HepG2 (cell line): Measurements from ENCODE around the gene SLC22A23. TPM values are rescaled to one million over a fixed set of nuclear protein-coding genes. Genes with fewer than 3 reads are reported as not detected.

ENCODE experiments used
- ATAD3A ChIP-seq: sonication (generic); formaldehyde crosslinking; IDR thresholded peaks from 2 replicates; pipeline ENCODE4 v1.4.0; 2020; ENCODE audit warnings: missing genetic modification reagents
- ATRX ChIP-seq: sonication (generic); formaldehyde crosslinking; IDR thresholded peaks from 2 replicates; pipeline ENCODE4 v1.4.0; 2020; ENCODE audit warnings: missing genetic modification reagents, borderline replicate concordance
- CTCF ChIP-seq: sonication (generic); formaldehyde crosslinking; IDR thresholded peaks from 2 replicates; pipeline ENCODE4 v1.5.0; 2020; ENCODE audit warnings: mild to moderate bottlenecking, missing genetic modification reagents, moderate library complexity
- GABPA ChIP-seq, 2 experiments: IDR thresholded peaks; 2 replicates each; pipeline ENCODE4 v1.6.1; 2011 to 2016; ENCODE audit warnings: low read depth in 2 of 2, low read length in 1 of 2, missing biosample characterization in 1 of 2, missing genetic modification characterization in 1 of 2
- HBP1 ChIP-seq: IDR thresholded peaks from 2 replicates; pipeline ENCODE4 v1.6.1; 2016; ENCODE audit warnings: low read depth, control low read depth
- MIXL1 ChIP-seq: IDR thresholded peaks from 2 replicates; pipeline ENCODE4 v1.6.1; 2016
- NCOA2 ChIP-seq: sonication (generic); formaldehyde crosslinking; IDR thresholded peaks from 2 replicates; pipeline ENCODE4 v1.8.0; 2022; ENCODE audit warnings: inconsistent platforms
- PCBP2 ChIP-seq: fragments of 200-400 bp; formaldehyde crosslinking; optimal IDR thresholded peaks from 2 replicates; pipeline ENCODE3; 2018; ENCODE audit warnings: low read length, low read depth; ENCODE audit not compliant: poor library complexity, severe bottlenecking
- PHF21A ChIP-seq: sonication (generic); formaldehyde crosslinking; IDR thresholded peaks from 2 replicates; pipeline ENCODE4 v1.5.0; 2020; ENCODE audit warnings: mild to moderate bottlenecking, missing genetic modification reagents
- ZBTB38 ChIP-seq: sonication (generic); formaldehyde crosslinking; IDR thresholded peaks from 2 replicates; pipeline ENCODE4 v1.5.1; 2020; ENCODE audit warnings: mild to moderate bottlenecking, missing genetic modification reagents
- ZNF138 ChIP-seq: sonication (generic); formaldehyde crosslinking; IDR thresholded peaks from 2 replicates; pipeline ENCODE4 v1.5.0; 2020; ENCODE audit warnings: mild to moderate bottlenecking, low read depth, missing genetic modification reagents
- ZNF264 ChIP-seq: sonication (generic); formaldehyde crosslinking; IDR thresholded peaks from 2 replicates; pipeline ENCODE4 v1.4.0; 2020; ENCODE audit warnings: missing genetic modification reagents
- ZNF281 ChIP-seq: sonication (generic); formaldehyde crosslinking; IDR thresholded peaks from 2 replicates; pipeline ENCODE4 v1.4.0; 2020; ENCODE audit warnings: missing genetic modification reagents, borderline replicate concordance
- ZNF503 ChIP-seq: sonication (generic); formaldehyde crosslinking; IDR thresholded peaks from 2 replicates; pipeline ENCODE4 v1.4.0; 2020; ENCODE audit warnings: missing genetic modification reagents
- ZNF709 ChIP-seq: sonication (generic); formaldehyde crosslinking; IDR thresholded peaks from 2 replicates; pipeline ENCODE4 v1.5.0; 2020; ENCODE audit warnings: mild to moderate bottlenecking, missing genetic modification reagents
- polyA plus RNA-seq, 8 experiments: library from polyadenylated mRNA; depleted of rRNA in 3 of 8; stranded (reverse) in 7 of 8; unstranded in 1 of 8; fragments of >200 nt; fragmentation: Illumina TruSeq in 4 of 8; extraction: Trizol in 4 of 8; gene quantifications; 2 replicates each; pipeline versions ENCODE4 v1.2.1 to v1.2.3, GENCODE V29; 2011 to 2016; ENCODE audit warnings: low read depth in 4 of 8, missing spikeins in 1 of 8, mixed read lengths in 1 of 8; ENCODE audit not compliant: insufficient read depth in 1 of 8
- total RNA-seq, 5 experiments: library from RNA; depleted of rRNA; stranded (reverse); fragments of >200 nt; fragmentation: Illumina TruSeq; extraction: Trizol; gene quantifications; 2 replicates each; pipeline ENCODE4 v1.2.3, GENCODE V29; 2016; ENCODE audit warnings: low read depth in 1 of 5
- TF ChIP-seq, protein P1 (sequence below): sonication (generic); formaldehyde crosslinking; IDR thresholded peaks from 2 replicates; pipeline ENCODE4 v1.5.0; 2020; ENCODE audit warnings: mild to moderate bottlenecking, missing genetic modification reagents
- TF ChIP-seq, protein P2 (sequence below): sonication (generic); IDR thresholded peaks from 2 replicates; pipeline ENCODE4 v1.6.1; 2016; ENCODE audit warnings: low read depth, borderline replicate concordance

The SLC22A23 gene
- total and polyA plus RNA-seq, 2 of the 13 experiments (the other 11 are each of a cell fraction or from before 2014, with no cell fraction given): 11.8 to 17.5 TPM

DNA sequence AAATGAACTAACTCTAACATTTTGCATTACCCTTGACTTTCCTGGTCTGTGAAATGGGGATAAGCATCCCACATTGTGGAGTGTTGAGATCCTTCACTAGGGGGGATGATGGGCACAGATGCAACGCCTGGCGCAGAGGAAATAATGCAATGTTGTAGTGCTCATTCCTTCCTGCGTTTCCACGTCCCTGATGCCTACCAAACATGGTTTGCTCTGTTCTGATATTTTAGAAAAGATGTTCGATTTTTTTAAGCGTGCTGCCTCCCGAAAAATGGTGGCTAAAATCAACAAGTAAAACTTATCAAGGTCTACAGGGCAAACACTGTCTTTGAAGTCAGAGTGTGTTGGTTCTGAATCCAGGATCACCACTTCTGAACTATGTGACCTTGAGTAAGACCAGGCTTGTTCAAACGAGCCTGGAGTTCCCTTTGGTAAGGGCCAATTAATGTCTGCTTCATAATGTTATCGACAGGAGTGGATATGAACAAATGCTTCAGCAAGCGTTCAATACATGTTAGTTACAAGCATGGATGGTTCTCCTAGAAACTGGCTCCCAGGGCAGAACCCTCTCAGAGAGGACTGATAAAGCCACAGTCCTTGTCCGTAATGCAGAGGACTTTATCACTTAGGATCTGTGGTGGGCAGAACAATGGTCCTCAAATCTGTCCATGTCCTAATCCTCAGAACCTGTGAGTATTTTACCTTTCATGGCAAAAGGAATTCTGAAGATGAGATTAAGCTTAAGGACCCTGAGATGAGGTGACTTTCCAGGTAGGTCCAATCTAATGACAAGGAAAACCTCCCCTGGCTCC, 44.7 kb downstream of the SLC22A23 start (continued):
- no peak for TF ChIP-seq ATAD3A (CRISPR knock-in tag)
- TF ChIP-seq MIXL1 (CRISPR knock-in tag): peak; percentile 41; the same call in 1 of the 2 replicates
- TF ChIP-seq, protein P1, sequence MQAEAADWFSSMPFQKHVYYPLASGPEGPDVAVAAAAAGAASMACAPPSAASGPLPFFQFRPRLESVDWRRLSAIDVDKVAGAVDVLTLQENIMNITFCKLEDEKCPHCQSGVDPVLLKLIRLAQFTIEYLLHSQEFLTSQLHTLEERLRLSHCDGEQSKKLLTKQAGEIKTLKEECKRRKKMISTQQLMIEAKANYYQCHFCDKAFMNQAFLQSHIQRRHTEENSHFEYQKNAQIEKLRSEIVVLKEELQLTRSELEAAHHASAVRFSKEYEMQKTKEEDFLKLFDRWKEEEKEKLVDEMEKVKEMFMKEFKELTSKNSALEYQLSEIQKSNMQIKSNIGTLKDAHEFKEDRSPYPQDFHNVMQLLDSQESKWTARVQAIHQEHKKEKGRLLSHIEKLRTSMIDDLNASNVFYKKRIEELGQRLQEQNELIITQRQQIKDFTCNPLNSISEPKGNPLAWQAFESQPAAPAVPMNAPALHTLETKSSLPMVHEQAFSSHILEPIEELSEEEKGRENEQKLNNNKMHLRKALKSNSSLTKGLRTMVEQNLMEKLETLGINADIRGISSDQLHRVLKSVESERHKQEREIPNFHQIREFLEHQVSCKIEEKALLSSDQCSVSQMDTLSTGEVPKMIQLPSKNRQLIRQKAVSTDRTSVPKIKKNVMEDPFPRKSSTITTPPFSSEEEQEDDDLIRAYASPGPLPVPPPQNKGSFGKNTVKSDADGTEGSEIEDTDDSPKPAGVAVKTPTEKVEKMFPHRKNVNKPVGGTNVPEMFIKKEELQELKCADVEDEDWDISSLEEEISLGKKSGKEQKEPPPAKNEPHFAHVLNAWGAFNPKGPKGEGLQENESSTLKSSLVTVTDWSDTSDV (CRISPR knock-in tag): no peak
- TF ChIP-seq ATRX (CRISPR knock-in tag): no peak
- peak; percentile 59; the same call in 1 of the 2 replicates for TF ChIP-seq ZNF503
- TF ChIP-seq NCOA2: peak; percentile 88
- TF ChIP-seq ZNF281 (CRISPR knock-in tag): peak; percentile 5; the same call in 1 of the 2 replicates
- TF ChIP-seq ZBTB38 (CRISPR knock-in tag): peak; percentile 73
- no peak for TF ChIP-seq GABPA (IDR thresholded peaks at IDR 0.05; ENCODE audit: low read depth, low read length)
- no peak for TF ChIP-seq GABPA (CRISPR knock-in tag; IDR thresholded peaks at IDR 0.05; ENCODE audit: low read depth)
- TF ChIP-seq PCBP2: no peak
- TF ChIP-seq PHF21A (CRISPR knock-in tag): peak; percentile 41; the same call in 1 of the 2 replicates
- no peak for TF ChIP-seq ZNF709 (CRISPR knock-in tag)
- no peak for TF ChIP-seq CTCF
- TF ChIP-seq ZNF264 (CRISPR knock-in tag): no peak
- TF ChIP-seq HBP1 (CRISPR knock-in tag): no peak
- TF ChIP-seq, protein P2, sequence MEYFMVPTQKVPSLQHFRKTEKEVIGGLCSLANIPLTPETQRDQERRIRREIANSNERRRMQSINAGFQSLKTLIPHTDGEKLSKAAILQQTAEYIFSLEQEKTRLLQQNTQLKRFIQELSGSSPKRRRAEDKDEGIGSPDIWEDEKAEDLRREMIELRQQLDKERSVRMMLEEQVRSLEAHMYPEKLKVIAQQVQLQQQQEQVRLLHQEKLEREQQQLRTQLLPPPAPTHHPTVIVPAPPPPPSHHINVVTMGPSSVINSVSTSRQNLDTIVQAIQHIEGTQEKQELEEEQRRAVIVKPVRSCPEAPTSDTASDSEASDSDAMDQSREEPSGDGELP: 0 out of 2 replicates have a peak, but pooled peaks have one; percentile 9
- TF ChIP-seq ZNF138: no peak
